Activated CD4-positive, alpha-beta T cell treated with anti-CD3 and anti-CD28 coated beads, Interleukin-2, amount 10 ng/mL, durations not matched to agents 7 days and 5 days (primary cell): ENCODE measurements around the gene RNF17. TPM values are rescaled to one million over a fixed set of nuclear protein-coding genes. Genes with fewer than 3 reads are reported as not detected.

Experiments used
- CTCF ChIA-PET: fragments of 350-600 bp; sonication (Branson Sonifier 250); formaldehyde crosslinking; loops from one replicate; lab custom pipeline; 2021; ENCODE audit warnings: antibody characterized with exemption; lab: Charles Lee
- POLR2A ChIA-PET: fragments of 350-600 bp; sonication (Branson Sonifier 250); formaldehyde crosslinking; loops from one replicate; lab custom pipeline; 2021; ENCODE audit warnings: antibody characterized with exemption; lab: Charles Lee
- DNase-seq: peaks from one replicate; pipeline ENCODE4 v3.0.0-alpha.2; 2020
- H3K27ac Mint-ChIP-seq: one replicate; pipeline ENCODE4 v1.8.0; 2021; ENCODE audit warnings: mild to moderate bottlenecking, moderate library complexity, mixed read lengths
- H3K27me3 Mint-ChIP-seq: one replicate; pipeline ENCODE4 v1.8.0; 2021; ENCODE audit warnings: mixed read lengths
- H3K36me3 Mint-ChIP-seq: one replicate; pipeline ENCODE4 v1.8.0; 2021; ENCODE audit warnings: low read depth, mixed read lengths
- H3K4me1 Mint-ChIP-seq: one replicate; pipeline ENCODE4 v1.8.0; 2021; ENCODE audit warnings: mixed read lengths
- H3K4me3 Mint-ChIP-seq: one replicate; pipeline ENCODE4 v1.8.0; 2021; ENCODE audit warnings: mild to moderate bottlenecking, moderate library complexity, mixed read lengths
- H3K9me3 Mint-ChIP-seq: one replicate; pipeline ENCODE4 v1.8.0; 2021; ENCODE audit warnings: mixed read lengths
- total RNA-seq, 2 experiments: library from RNA; stranded (reverse); gene quantifications; one replicate each; pipeline ENCODE4 v1.2.3, GENCODE V29; 2021

The RNF17 gene
- total RNA-seq, 2 experiments from 2014 or later, result 0.29 to 0.42 TPM

DNA sequence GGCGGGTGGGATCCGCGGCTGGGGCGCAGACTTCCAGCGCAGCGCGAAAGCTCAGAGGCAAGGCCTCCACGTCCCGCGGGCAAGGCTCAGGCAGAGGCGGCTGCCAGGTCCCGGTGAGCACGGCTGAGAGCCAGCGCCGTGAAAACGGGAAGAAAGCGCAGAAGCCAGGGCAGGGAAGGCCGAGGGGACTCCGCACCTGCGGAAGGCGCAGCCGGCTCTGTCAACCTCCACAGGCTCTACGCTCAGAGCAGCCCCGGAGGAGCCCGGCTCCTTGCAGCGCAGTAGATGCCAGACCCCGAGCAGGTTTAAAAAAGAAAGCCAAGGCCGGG lies 131.0 kb downstream of the RNF17 start:
- ChIA-PET CTCF (interaction anchor here (0.6 kb wide), 1 partner anchor 73 kb away, joined by 3 read pairs; no protein-coding TSS in a partner anchor), POLR2A (no interaction called here)
- no peaks in the 10 kb centered on the region for H3K27me3 Mint-ChIP-seq
- H3K27ac Mint-ChIP-seq, result no peak overlapping the region
- no peaks in the 10 kb centered on the region for H3K9me3 Mint-ChIP-seq
- no peaks in the 10 kb centered on the region for H3K4me1 Mint-ChIP-seq
- H3K36me3 Mint-ChIP-seq, result peaks cover 24% of the 10 kb centered on the region
- DNase-seq, result no peak
- no peak overlapping the region for H3K4me3 Mint-ChIP-seq

DNA sequence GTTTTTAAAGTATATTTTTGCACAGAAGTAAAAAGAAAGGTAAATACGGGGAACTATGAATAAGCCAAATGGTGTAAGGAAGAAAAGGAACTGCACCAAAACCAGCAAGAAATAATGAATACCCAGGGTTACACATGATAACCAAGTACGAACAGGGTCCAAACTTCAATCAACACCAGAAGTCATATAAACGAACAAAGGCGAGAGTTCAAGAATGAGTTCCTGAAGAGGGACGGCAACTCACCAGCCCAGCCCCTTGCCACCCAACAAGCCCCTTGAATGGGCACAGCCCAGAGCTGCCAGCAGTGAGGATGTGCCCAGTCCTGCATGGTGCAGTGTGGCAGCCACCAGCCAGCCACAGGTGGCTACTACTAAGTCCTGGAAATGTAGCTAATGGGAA lies 132.1 kb downstream of the RNF17 start:
- ChIA-PET CTCF (no interaction called here), POLR2A (no interaction called here)
- no peaks in the 10 kb centered on the region for H3K27me3 Mint-ChIP-seq
- H3K36me3 Mint-ChIP-seq, result peaks cover 22% of the 10 kb centered on the region
- H3K4me3 Mint-ChIP-seq, result no peak overlapping the region
- no peaks in the 10 kb centered on the region for H3K9me3 Mint-ChIP-seq
- H3K4me1 Mint-ChIP-seq, result no peaks in the 10 kb centered on the region
- no peak for DNase-seq
- H3K27ac Mint-ChIP-seq, result no peak overlapping the region

DNA sequence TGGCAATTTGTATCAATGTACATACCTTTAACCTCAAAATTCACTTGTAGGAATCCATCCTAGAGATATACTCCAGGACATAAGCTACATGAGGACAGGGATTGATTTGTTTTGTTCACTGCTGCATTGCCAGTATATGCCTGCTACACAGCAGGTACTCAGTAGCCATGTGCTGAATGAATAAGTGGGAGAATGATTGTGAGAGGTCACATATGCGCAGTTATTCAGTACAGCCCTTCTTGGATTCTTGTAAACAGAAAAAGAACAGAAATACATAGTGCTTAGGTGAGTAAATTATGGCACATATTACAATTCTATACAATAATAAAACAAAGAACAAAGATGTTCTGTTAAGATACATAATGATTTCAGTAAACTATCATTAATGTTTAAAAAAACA lies 133.3 kb downstream of the RNF17 start:
- Mint-ChIP-seq H3K36me3 (peaks cover 17% of the 10 kb centered on the region), H3K27me3 (no peaks in the 10 kb centered on the region), H3K4me3 (no peak overlapping the region), H3K27ac (no peak overlapping the region), H3K9me3 (no peaks in the 10 kb centered on the region), H3K4me1 (no peaks in the 10 kb centered on the region)
- CTCF ChIA-PET, result no interaction called here
- POLR2A ChIA-PET, result no interaction called here
- DNase-seq, result no peak

DNA sequence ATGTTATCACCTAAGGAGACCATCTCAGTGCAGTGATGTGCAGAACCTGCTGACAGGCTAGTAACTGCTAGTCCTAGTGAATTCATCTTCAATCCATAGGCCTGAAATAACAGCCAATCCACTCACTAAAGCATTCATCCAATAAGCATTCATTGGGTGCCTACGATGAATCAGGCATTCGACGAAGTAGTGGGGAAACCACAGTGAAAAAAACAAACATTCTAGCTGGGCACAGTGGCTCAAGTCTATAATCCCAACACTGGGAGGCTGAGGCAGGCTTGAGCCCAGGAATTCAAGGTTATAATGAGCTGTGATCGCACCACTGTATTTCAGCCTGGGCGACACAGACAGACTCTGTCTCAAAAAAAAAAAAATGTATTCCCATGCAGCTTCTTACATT lies 135.6 kb downstream of the RNF17 start:
- CTCF ChIA-PET, result no interaction called here
- peaks cover 13% of the 10 kb centered on the region for H3K36me3 Mint-ChIP-seq
- H3K4me3 Mint-ChIP-seq, result no peak overlapping the region
- H3K9me3 Mint-ChIP-seq, result no peaks in the 10 kb centered on the region
- H3K27me3 Mint-ChIP-seq, result no peaks in the 10 kb centered on the region
- POLR2A ChIA-PET, result no interaction called here
- no peak overlapping the region for H3K27ac Mint-ChIP-seq
- H3K4me1 Mint-ChIP-seq, result no peaks in the 10 kb centered on the region
- no peak for DNase-seq

DNA sequence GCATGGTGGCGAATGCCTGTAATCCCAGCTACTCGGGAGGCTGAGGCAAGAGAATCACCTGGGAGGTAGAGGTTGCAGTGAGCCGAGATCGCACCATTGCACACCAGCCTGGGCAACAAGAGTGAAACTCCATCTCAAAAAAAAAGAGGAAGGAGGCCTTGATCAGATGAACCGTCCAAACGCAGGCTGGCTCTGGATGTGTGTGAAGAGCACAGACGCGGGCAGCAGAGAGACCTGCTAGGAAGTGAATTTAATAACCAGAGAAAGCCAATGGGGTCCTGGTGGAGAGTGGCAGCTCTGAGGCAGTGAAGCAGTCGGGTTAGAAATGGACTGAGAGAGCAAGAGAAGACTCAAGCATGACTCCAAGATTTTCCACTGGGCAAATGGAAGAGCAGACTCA lies 136.5 kb downstream of the RNF17 start:
- no peak overlapping the region for H3K4me3 Mint-ChIP-seq
- H3K27me3 Mint-ChIP-seq, result no peaks in the 10 kb centered on the region
- peaks cover 17% of the 10 kb centered on the region for H3K36me3 Mint-ChIP-seq
- ChIA-PET POLR2A (no interaction called here), CTCF (interaction anchor here (0.6 kb wide), 1 partner anchor 118 kb away, joined by 3 read pairs; no protein-coding TSS in a partner anchor)
- H3K27ac Mint-ChIP-seq, result no peak overlapping the region
- H3K4me1 Mint-ChIP-seq, result no peaks in the 10 kb centered on the region
- DNase-seq, result no peak
- H3K9me3 Mint-ChIP-seq, result no peaks in the 10 kb centered on the region

DNA sequence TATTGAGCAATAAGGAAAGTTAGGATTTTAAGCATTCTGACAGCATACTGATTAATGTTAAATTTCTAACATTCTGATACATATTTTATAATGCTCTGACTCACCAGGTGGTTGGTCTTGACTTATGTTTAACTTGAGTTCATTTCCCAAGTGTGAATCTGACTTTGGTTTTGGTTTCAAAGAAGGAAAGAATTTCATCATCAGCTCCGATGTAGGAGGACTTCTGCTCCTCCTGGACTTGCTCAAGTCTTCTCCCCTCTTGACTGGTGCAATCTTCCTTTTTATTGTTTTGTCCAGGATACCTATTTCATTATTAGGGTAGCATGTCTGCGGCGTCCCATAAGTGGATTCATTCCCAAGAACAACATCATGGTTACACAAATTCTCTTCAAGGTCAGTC lies 141.3 kb downstream of the RNF17 start:
- H3K36me3 Mint-ChIP-seq, result peaks cover 31% of the 10 kb centered on the region
- no peak for DNase-seq
- H3K9me3 Mint-ChIP-seq, result no peaks in the 10 kb centered on the region
- H3K4me1 Mint-ChIP-seq, result no peaks in the 10 kb centered on the region
- POLR2A ChIA-PET, result no interaction called here
- CTCF ChIA-PET, result no interaction called here
- no peak overlapping the region for H3K4me3 Mint-ChIP-seq
- no peaks in the 10 kb centered on the region for H3K27me3 Mint-ChIP-seq
- H3K27ac Mint-ChIP-seq, result no peak overlapping the region

DNA sequence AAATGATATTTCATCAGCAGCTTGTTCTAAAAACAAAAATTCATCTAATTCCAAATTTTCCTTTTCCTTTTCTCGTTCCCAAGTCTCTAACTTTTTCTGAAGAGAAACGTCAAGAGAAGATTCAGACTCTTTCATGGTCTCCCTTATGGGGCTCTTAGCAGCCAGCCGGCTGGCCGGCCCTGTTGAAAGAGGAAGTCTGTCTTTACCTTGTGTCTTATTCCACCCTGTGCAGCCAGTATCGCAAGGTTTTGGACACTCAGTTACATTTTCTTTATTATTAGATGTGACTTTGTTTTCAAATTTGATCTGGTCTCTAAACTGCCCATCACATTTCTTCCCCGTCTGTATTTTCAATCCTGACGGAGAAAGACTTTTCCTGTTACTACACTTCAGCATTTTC lies 142.3 kb downstream of the RNF17 start:
- no peak overlapping the region for H3K4me3 Mint-ChIP-seq
- no peaks in the 10 kb centered on the region for H3K9me3 Mint-ChIP-seq
- CTCF ChIA-PET, result interaction anchor here (0.6 to 1.4 kb wide), 3 partner anchors 14 to 284 kb away, joined by 3 read pairs; no protein-coding TSS in a partner anchor
- H3K27me3 Mint-ChIP-seq, result no peaks in the 10 kb centered on the region
- H3K27ac Mint-ChIP-seq, result no peak overlapping the region
- H3K4me1 Mint-ChIP-seq, result peaks cover 1% of the 10 kb centered on the region
- no peak for DNase-seq
- POLR2A ChIA-PET, result no interaction called here
- peaks cover 37% of the 10 kb centered on the region for H3K36me3 Mint-ChIP-seq

DNA sequence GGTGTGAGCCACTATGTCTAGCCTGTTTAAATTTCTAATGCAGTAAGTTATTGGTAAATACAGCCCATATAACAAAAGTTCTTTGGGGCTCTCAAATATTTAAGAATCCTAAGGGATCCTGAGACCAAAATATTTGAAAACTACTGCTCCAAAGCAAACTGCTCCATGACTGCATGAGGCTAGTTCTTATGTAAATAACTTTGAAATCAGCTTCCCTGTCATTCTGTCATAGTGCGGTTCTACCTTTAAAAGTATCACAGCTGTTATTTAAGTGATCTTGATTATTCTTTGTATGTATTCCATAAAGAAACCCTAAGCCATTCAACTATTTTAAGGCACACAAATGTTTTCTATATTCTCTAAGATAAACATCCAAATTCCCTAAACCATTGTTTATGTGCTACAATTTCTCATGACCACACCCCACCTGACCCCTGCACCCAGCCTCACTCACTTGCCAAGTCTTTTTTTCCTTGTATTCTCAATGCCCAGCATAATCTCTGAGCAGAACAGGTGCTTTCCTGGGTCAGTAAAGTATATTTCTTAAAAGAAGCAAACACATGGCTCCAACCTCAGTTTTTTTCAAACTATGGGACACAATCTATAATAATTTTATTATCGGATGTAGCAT lies 146.6 kb downstream of the RNF17 start:
- Mint-ChIP-seq H3K9me3 (no peaks in the 10 kb centered on the region), H3K4me3 (no peak overlapping the region), H3K4me1 (peaks cover 3% of the 10 kb centered on the region), H3K27me3 (no peaks in the 10 kb centered on the region), H3K27ac (no peak overlapping the region), H3K36me3 (peaks cover 32% of the 10 kb centered on the region)
- no peak for DNase-seq
- ChIA-PET CTCF (interaction anchor here (1.2 kb wide), 1 partner anchor 45 kb away, joined by 3 read pairs; no protein-coding TSS in a partner anchor), POLR2A (no interaction called here)

DNA sequence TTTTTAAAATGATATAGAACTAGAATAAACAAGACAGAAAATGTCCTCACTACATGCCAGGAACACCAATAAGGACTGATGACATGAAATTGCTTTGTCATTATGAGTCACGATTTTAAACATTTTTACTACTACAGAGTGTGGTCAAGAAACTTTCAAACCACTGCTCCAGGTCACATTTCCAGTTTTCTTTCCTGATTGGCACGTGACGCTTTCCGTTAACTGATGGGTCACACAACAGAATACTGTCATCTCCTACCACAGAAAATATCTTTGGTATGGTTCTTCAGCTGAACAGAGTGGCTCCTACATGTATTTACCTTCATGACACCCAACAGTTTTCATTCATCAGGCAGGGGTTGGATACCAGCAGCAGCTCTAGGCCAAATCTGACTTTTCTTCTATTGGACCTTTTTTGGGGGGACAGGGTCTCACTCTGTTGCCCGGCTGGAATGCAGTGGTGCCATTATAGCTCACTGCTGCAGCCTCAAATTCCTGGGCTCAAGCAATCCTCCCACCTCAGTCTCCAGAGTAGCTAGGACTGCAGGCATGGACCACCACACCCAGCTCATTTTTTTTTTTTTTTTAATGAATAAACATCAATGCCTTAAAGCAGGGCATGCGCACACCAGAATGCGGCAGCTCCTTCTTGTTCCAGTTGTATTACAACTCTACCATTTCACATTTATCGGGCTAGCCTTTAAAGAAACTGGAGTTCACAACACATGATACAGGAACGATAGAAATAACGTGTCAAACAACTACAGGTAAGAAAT lies 147.4 kb downstream of the RNF17 start:
- H3K4me3 Mint-ChIP-seq, result no peak overlapping the region
- peaks cover 26% of the 10 kb centered on the region for H3K36me3 Mint-ChIP-seq
- POLR2A ChIA-PET, result no interaction called here
- CTCF ChIA-PET, result interaction anchor here (1.2 kb wide), 1 partner anchor 44 kb away, joined by 3 read pairs; no protein-coding TSS in a partner anchor
- no peaks in the 10 kb centered on the region for H3K9me3 Mint-ChIP-seq
- peaks cover 3% of the 10 kb centered on the region for H3K4me1 Mint-ChIP-seq
- no peak overlapping the region for H3K27ac Mint-ChIP-seq
- DNase-seq, result no peak
- no peaks in the 10 kb centered on the region for H3K27me3 Mint-ChIP-seq

DNA sequence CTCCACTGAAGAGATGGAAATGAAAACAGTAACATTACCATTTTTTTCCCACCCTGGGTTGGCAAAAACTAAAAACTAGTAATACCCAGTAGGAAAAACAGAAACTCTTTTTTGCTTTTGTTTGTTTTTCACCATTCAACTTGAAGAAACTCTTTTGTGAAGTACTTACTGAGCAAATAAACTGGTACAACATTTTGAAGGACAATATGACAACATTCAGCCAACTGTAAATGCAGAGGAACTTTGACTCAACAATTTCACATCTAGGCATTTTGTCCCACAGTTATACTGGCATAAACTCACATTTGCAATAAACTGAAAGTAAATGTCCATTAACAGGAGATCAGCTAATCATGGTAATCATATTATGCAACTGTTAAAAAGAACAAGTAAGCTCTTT lies 152.5 kb downstream of the RNF17 start:
- ChIA-PET POLR2A (no interaction called here), CTCF (no interaction called here)
- H3K9me3 Mint-ChIP-seq, result no peaks in the 10 kb centered on the region
- H3K4me1 Mint-ChIP-seq, result peaks cover 13% of the 10 kb centered on the region
- H3K27ac Mint-ChIP-seq, result no peak overlapping the region
- H3K36me3 Mint-ChIP-seq, result peaks cover 4% of the 10 kb centered on the region
- H3K27me3 Mint-ChIP-seq, result no peaks in the 10 kb centered on the region
- DNase-seq, result no peak
- no peak overlapping the region for H3K4me3 Mint-ChIP-seq

DNA sequence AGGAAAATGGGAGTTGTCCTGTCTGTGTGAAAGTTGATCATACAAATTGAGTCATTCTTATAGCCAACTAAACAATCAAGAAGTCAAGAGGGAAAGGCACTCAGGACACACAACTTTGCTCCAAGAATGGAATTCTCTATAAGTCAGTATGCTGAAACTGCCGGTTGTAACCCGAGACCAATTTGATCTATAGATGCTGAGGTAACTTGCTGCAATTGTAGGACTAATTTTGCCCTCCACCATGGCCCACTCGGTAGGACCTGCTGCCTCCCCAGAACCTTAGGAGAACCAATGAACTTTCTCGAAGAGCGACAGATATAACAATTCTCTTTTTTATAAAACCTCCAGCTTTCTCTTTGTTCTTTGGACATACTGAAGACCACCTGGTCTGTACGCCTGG lies 157.0 kb downstream of the RNF17 start:
- no peak for DNase-seq
- ChIA-PET POLR2A (no interaction called here), CTCF (no interaction called here)
- no peaks in the 10 kb centered on the region for H3K36me3 Mint-ChIP-seq
- H3K27ac Mint-ChIP-seq, result no peak overlapping the region
- peaks cover 31% of the 10 kb centered on the region for H3K4me1 Mint-ChIP-seq
- H3K27me3 Mint-ChIP-seq, result no peaks in the 10 kb centered on the region
- no peaks in the 10 kb centered on the region for H3K9me3 Mint-ChIP-seq
- H3K4me3 Mint-ChIP-seq, result peak overlapping the region; percentile 97

DNA sequence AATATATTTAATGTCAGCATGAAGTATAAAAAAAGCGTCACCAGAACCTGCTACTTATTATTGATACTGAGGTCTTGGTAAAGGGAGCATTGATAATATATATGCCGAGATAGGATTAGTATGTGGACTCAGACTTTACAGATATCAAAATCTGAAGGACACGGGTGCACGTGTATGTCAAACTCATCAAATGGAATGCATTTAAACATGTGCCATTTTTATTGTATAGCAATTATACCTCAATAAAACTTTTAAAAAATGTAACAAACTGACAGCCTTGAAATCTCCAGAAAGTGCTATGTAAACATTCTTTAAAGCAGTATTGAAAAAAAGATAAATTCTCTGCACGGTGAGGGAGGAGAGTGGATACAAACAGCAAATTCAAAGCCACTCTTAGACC lies 157.9 kb downstream of the RNF17 start:
- Mint-ChIP-seq H3K4me3 (peak overlapping the region; percentile 97), H3K27ac (peak overlapping the region; percentile 97), H3K36me3 (no peaks in the 10 kb centered on the region), H3K4me1 (peaks cover 28% of the 10 kb centered on the region), H3K9me3 (no peaks in the 10 kb centered on the region), H3K27me3 (no peaks in the 10 kb centered on the region)
- DNase-seq, result no peak
- ChIA-PET CTCF (no interaction called here), POLR2A (no interaction called here)

DNA sequence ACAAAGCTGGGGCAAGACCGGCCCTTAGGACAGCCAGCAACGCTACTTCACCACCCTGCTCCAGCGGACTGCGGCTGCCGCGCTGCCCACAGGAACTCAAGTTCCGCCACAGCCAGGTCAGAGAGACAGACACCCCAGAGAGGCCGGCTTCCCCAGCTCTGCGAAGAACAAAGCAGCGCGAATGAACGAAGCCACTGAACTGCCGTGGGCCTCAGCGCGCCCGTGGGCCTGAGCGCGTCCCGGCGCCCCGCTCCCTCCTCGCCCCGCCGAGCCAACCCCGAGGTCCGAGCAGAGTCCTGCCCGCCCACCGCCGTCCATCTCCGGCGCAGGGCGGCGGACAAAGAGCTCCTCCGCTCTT lies 158.4 kb downstream of the RNF17 start:
- ChIA-PET CTCF (interaction anchor here (0.6 kb wide), 1 partner anchor 290 kb away, joined by 3 read pairs; no protein-coding TSS in a partner anchor), POLR2A (no interaction called here)
- Mint-ChIP-seq H3K4me1 (peaks cover 28% of the 10 kb centered on the region), H3K27me3 (no peaks in the 10 kb centered on the region), H3K27ac (peak overlapping the region; percentile 97), H3K9me3 (no peaks in the 10 kb centered on the region), H3K4me3 (peak overlapping the region; percentile 97), H3K36me3 (no peaks in the 10 kb centered on the region)
- no peak for DNase-seq
